Nephron progenitor cell (in vitro differentiated cells): ENCODE results near the gene GSAP.

Source experiments
- DNase-seq: peaks from one replicate; pipeline ENCODE4 v3.0.0; 2021
- H3K27ac Mint-ChIP-seq: 2 replicates; pipeline ENCODE4 v1.8.0; 2021; ENCODE audit warnings: mild to moderate bottlenecking, moderate library complexity, mixed read lengths
- H3K27me3 Mint-ChIP-seq: 2 replicates; pipeline ENCODE4 v1.8.0; 2021; ENCODE audit warnings: mild to moderate bottlenecking, low read depth, mixed read lengths; ENCODE audit not compliant: poor library complexity
- H3K36me3 Mint-ChIP-seq: 2 replicates; pipeline ENCODE4 v1.8.0; 2021; ENCODE audit warnings: low read depth, mixed read lengths
- H3K4me1 Mint-ChIP-seq: 2 replicates; pipeline ENCODE4 v1.8.0; 2021; ENCODE audit warnings: mixed read lengths
- H3K4me3 Mint-ChIP-seq: 2 replicates; pipeline ENCODE4 v1.8.0; 2021; ENCODE audit warnings: mild to moderate bottlenecking, moderate library complexity, mixed read lengths
- H3K9me3 Mint-ChIP-seq: 2 replicates; pipeline ENCODE4 v1.8.0; 2021; ENCODE audit warnings: mild to moderate bottlenecking, moderate library complexity, mixed read lengths
- CTCF ChIP-seq: fragments of 200-600 bp; sonication (generic); IDR thresholded peaks from 2 replicates; pipeline ENCODE4 v1.5.0; 2021; ENCODE audit warnings: antibody characterized with exemption

Gene GSAP

GRCh38 chr7:77327932-77328628, 88.1 kb downstream of the GSAP start:
- peaks cover 38% of the 10 kb centered on the region for H3K4me1 Mint-ChIP-seq
- no peak for TF ChIP-seq CTCF
- no peaks in the 10 kb centered on the region for H3K36me3 Mint-ChIP-seq
- H3K27me3 Mint-ChIP-seq = no peaks in the 10 kb centered on the region
- H3K9me3 Mint-ChIP-seq = no peaks in the 10 kb centered on the region
- peak overlapping the region; percentile 5 for H3K27ac Mint-ChIP-seq
- no peak overlapping the region for H3K4me3 Mint-ChIP-seq
- no peak for DNase-seq

- Mint-ChIP-seq H3K36me3 (no peaks in the 10 kb centered on the region), H3K9me3 (no peaks in the 10 kb centered on the region), H3K27me3 (peaks cover 1% of the 10 kb centered on the region), H3K27ac (peak overlapping the region; percentile 5), H3K4me1 (peaks cover 39% of the 10 kb centered on the region), H3K4me3 (no peak overlapping the region)
- peak; percentile 27 for DNase-seq
- TF ChIP-seq CTCF = no peak
These were observed 88.8 kb downstream of the GSAP start for GRCh38 chr7:77327067-77327931.

DNA sequence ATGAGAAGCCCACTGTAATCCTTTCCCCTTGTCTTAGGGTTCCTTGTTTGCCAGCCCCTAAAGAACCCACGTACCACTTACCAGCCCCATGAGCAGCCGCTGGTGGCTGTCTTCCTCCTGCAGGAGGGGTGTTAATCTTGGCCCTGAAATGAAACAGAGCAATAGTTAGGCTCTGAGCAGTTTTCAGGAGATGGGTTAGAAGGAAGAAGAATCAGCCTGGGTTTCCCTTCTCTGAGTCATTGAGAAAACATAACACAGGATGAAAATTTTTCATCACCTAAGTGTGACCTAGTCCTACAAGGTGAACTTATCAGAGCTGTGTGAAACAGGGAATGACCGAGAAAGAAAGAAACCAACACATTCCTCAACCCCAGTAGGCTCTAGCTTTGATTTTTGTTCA, 90.0 kb downstream of the GSAP start:
- H3K4me1 Mint-ChIP-seq = peaks cover 37% of the 10 kb centered on the region
- H3K4me3 Mint-ChIP-seq = no peak overlapping the region
- no peaks in the 10 kb centered on the region for H3K9me3 Mint-ChIP-seq
- DNase-seq = no peak
- peaks cover 5% of the 10 kb centered on the region for H3K27me3 Mint-ChIP-seq
- H3K36me3 Mint-ChIP-seq = no peaks in the 10 kb centered on the region
- no peak overlapping the region for H3K27ac Mint-ChIP-seq
- no peak for TF ChIP-seq CTCF

DNA sequence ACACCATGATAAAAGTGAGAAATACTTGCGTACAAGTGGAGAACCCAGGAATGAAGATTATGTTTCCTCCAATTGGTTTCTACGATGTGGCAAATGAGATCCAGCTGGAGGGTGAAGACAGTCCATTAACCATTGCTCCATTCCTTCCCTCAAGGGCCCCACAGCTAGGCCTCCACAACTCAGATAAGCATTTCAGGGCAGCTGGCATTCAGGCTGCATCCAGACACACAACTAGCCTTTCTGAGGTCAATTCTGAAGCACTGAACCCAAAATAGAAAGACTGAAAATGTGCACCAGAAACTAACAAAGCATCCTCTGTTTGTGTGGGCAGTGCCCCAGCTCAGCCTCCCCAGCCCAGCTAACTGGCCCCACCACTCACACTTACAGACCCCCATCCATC, 94.8 kb downstream of the GSAP start:
- TF ChIP-seq CTCF = no peak
- no peak for DNase-seq
- H3K27me3 Mint-ChIP-seq = peaks cover 5% of the 10 kb centered on the region
- H3K36me3 Mint-ChIP-seq = no peaks in the 10 kb centered on the region
- no peak overlapping the region for H3K4me3 Mint-ChIP-seq
- no peaks in the 10 kb centered on the region for H3K9me3 Mint-ChIP-seq
- H3K4me1 Mint-ChIP-seq = peaks cover 16% of the 10 kb centered on the region
- no peak overlapping the region for H3K27ac Mint-ChIP-seq

- no peaks in the 10 kb centered on the region for H3K36me3 Mint-ChIP-seq
- no peak for TF ChIP-seq CTCF
- no peak overlapping the region for H3K4me3 Mint-ChIP-seq
- no peak for DNase-seq
- H3K4me1 Mint-ChIP-seq = peaks cover 16% of the 10 kb centered on the region
- H3K9me3 Mint-ChIP-seq = no peaks in the 10 kb centered on the region
- peaks cover 6% of the 10 kb centered on the region for H3K27me3 Mint-ChIP-seq
- peak overlapping the region; percentile 60 for H3K27ac Mint-ChIP-seq
These were observed 95.4 kb downstream of the GSAP start for GRCh38 chr7:77320714-77321113.
